Rectal smooth muscle tissue (tissue), 1 donor: Measurements from ENCODE around the gene UCKL1.
A peak's percentile ranks its signal among the peaks of the same experiment; 100 is the strongest.
"Not testable (repeated sequence)": the region's sequence is repeated elsewhere in the genome, so short reads cannot be mapped to it uniquely, and the experiment has no call there.

Experiments used
- H3K27ac ChIP-seq: one replicate; pipeline ENCODE4 v1.7.0; 2013; ENCODE audit warnings: low read depth, low read length, inconsistent platforms
- H3K27me3 ChIP-seq: one replicate; pipeline ENCODE4 v1.7.0; 2013; ENCODE audit warnings: low read length; ENCODE audit not compliant: control insufficient read depth, insufficient read depth
- H3K36me3 ChIP-seq: one replicate; pipeline ENCODE4 v1.7.0; 2013; ENCODE audit warnings: low read length; ENCODE audit not compliant: control insufficient read depth, insufficient read depth
- H3K4me1 ChIP-seq: one replicate; pipeline ENCODE4 v1.7.0; 2013; ENCODE audit warnings: low read length; ENCODE audit not compliant: control insufficient read depth, insufficient read depth
- H3K4me3 ChIP-seq: one replicate; pipeline ENCODE4 v1.7.0; 2013; ENCODE audit warnings: low read length
- H3K9ac ChIP-seq: one replicate; pipeline ENCODE4 v1.7.0; 2013; ENCODE audit warnings: low read length

Gene UCKL1

GRCh38 chr20:63961664-63962425 is 5.6 kb upstream of the UCKL1 start:
- no peak overlapping the region for H3K9ac ChIP-seq
- H3K27me3 ChIP-seq: no peaks in the 10 kb centered on the region
- H3K4me1 ChIP-seq: peaks cover 2% of the 10 kb centered on the region
- H3K36me3 ChIP-seq: no peaks in the 10 kb centered on the region
- H3K4me3 ChIP-seq: no peak overlapping the region
- no peak overlapping the region for H3K27ac ChIP-seq

- not testable (repeated sequence) for H3K36me3 ChIP-seq, H3K27ac ChIP-seq, H3K27me3 ChIP-seq
Measured at GRCh38 chr20:63960654-63961621, 4.7 kb upstream of the UCKL1 start.

GRCh38 chr20:63959699-63960075 is 3.5 kb upstream of the UCKL1 start:
- no peak overlapping the region for H3K4me3 ChIP-seq
- peaks cover 5% of the 10 kb centered on the region for H3K4me1 ChIP-seq
- H3K36me3 ChIP-seq: no peaks in the 10 kb centered on the region
- H3K9ac ChIP-seq: no peak overlapping the region
- no peak overlapping the region for H3K27ac ChIP-seq
- H3K27me3 ChIP-seq: no peaks in the 10 kb centered on the region

More at GRCh38 chr20:63960654-63961621, 4.7 kb upstream of the UCKL1 start:
- H3K4me3 ChIP-seq, H3K4me1 ChIP-seq, H3K9ac ChIP-seq: not testable (repeated sequence)

- Histone ChIP-seq H3K9ac (no peak overlapping the region), H3K27ac (no peak overlapping the region), H3K4me1 (peaks cover 11% of the 10 kb centered on the region), H3K27me3 (no peaks in the 10 kb centered on the region), H3K4me3 (no peak overlapping the region), H3K36me3 (no peaks in the 10 kb centered on the region)
Measured at GRCh38 chr20:63958964-63959698, 2.9 kb upstream of the UCKL1 start.

- Histone ChIP-seq H3K4me1 (peaks cover 16% of the 10 kb centered on the region), H3K36me3 (no peaks in the 10 kb centered on the region), H3K9ac (no peak overlapping the region), H3K4me3 (no peak overlapping the region), H3K27me3 (no peaks in the 10 kb centered on the region), H3K27ac (no peak overlapping the region)
Measured at GRCh38 chr20:63958471-63958870, 2.3 kb upstream of the UCKL1 start.

- Histone ChIP-seq H3K9ac (no peak overlapping the region), H3K36me3 (no peaks in the 10 kb centered on the region), H3K27ac (peak overlapping the region; percentile 51), H3K4me3 (peak overlapping the region; percentile 71), H3K27me3 (no peaks in the 10 kb centered on the region), H3K4me1 (peaks cover 16% of the 10 kb centered on the region)
Measured at GRCh38 chr20:63957690-63958441, 1.6 kb upstream of the UCKL1 start.

- peaks cover 22% of the 10 kb centered on the region for H3K4me1 ChIP-seq
Measured at GRCh38 chr20:63957004-63957689, 931 bp upstream of the UCKL1 start.

GRCh38 chr20:63956664-63957003 is 418 bp upstream of the UCKL1 start:
- Histone ChIP-seq H3K4me1 (peaks cover 27% of the 10 kb centered on the region), H3K36me3 (no peaks in the 10 kb centered on the region), H3K27ac (peak overlapping the region; percentile 56), H3K27me3 (no peaks in the 10 kb centered on the region), H3K9ac (peak overlapping the region; percentile 1), H3K4me3 (peak overlapping the region; percentile 71)

More at GRCh38 chr20:63957004-63957689, 931 bp upstream of the UCKL1 start:
- H3K36me3 ChIP-seq: no peaks in the 10 kb centered on the region
- H3K4me3 ChIP-seq: peak overlapping the region; percentile 71
- no peaks in the 10 kb centered on the region for H3K27me3 ChIP-seq
- H3K9ac ChIP-seq: peak overlapping the region; percentile 1
- peak overlapping the region; percentile 56 for H3K27ac ChIP-seq

GRCh38 chr20:63955281-63955826 is 862 bp downstream of the UCKL1 start:
- H3K4me1 ChIP-seq: peaks cover 37% of the 10 kb centered on the region
- H3K9ac ChIP-seq: peak overlapping the region; percentile 77
- H3K36me3 ChIP-seq: no peaks in the 10 kb centered on the region
- no peaks in the 10 kb centered on the region for H3K27me3 ChIP-seq
- peak overlapping the region; percentile 97 for H3K27ac ChIP-seq
- H3K4me3 ChIP-seq: peak overlapping the region; percentile 97

GRCh38 chr20:63953764-63954429 is 2.3 kb downstream of the UCKL1 start:
- Histone ChIP-seq H3K27me3 (no peaks in the 10 kb centered on the region), H3K36me3 (no peaks in the 10 kb centered on the region), H3K4me3 (peak overlapping the region; percentile 97), H3K4me1 (peaks cover 49% of the 10 kb centered on the region), H3K9ac (no peak overlapping the region), H3K27ac (no peak overlapping the region)

- Histone ChIP-seq H3K4me1 (peaks cover 53% of the 10 kb centered on the region), H3K27me3 (no peaks in the 10 kb centered on the region), H3K9ac (no peak overlapping the region), H3K27ac (no peak overlapping the region), H3K36me3 (no peaks in the 10 kb centered on the region), H3K4me3 (no peak overlapping the region)
Measured at GRCh38 chr20:63952769-63953168, 3.4 kb downstream of the UCKL1 start.
